Pons (tissue), 1 donor: ENCODE results near the gene ACKR4.
A peak's percentile ranks its signal among the peaks of the same experiment; 100 is the strongest.
"Not testable (repeated sequence)": the region's sequence is repeated elsewhere in the genome, so short reads cannot be mapped to it uniquely, and the experiment has no call there.

ENCODE experiments used
- DNase-seq: peaks from one replicate; pipeline ENCODE4 v3.0.0-alpha.2; 2016; ENCODE audit warnings: low spot score

Gene ACKR4

GRCh38 chr3:132596816-132597433 is at the start of gene ACKR4:
TSS of gene ACKR4 (plus strand) at chr3:132597270. CDS start at chr3:132600398, 3,128 bp downstream.
- no peak for DNase-seq

GRCh38 chr3:132549169-132549568 is 47.9 kb upstream of the ACKR4 start:
- DNase-seq, result no peak

GRCh38 chr3:132549890-132550578 is 47.0 kb upstream of the ACKR4 start:
- DNase-seq, result no peak

GRCh38 chr3:132550579-132551305 is 46.3 kb upstream of the ACKR4 start:
- no peak for DNase-seq

GRCh38 chr3:132553826-132554225 is 43.2 kb upstream of the ACKR4 start:
- DNase-seq, result no peak

GRCh38 chr3:132554437-132554836 is 42.6 kb upstream of the ACKR4 start:
- DNase-seq, result peak; percentile 31

GRCh38 chr3:132555306-132556035 is 41.6 kb upstream of the ACKR4 start:
- DNase-seq, result no peak

GRCh38 chr3:132556036-132556386 is 41.1 kb upstream of the ACKR4 start:
- not testable (repeated sequence) for DNase-seq

- DNase-seq, result no peak
These were observed 40.4 kb upstream of the ACKR4 start for GRCh38 chr3:132556508-132557159.

GRCh38 chr3:132561003-132561402 is 36.1 kb upstream of the ACKR4 start:
- DNase-seq, result no peak

- DNase-seq, result no peak
These were observed 33.5 kb upstream of the ACKR4 start for GRCh38 chr3:132563420-132564069.

- DNase-seq, result no peak
These were observed 33.0 kb upstream of the ACKR4 start for GRCh38 chr3:132564070-132564465.

GRCh38 chr3:132568422-132568821 is 28.6 kb upstream of the ACKR4 start:
- no peak for DNase-seq

- DNase-seq, result no peak
These were observed 27.9 kb upstream of the ACKR4 start for GRCh38 chr3:132569153-132569552.

- DNase-seq, result no peak
These were observed 27.5 kb upstream of the ACKR4 start for GRCh38 chr3:132569580-132569979.

GRCh38 chr3:132570016-132570415 is 27.1 kb upstream of the ACKR4 start:
- no peak for DNase-seq

- DNase-seq, result no peak
These were observed 23.3 kb upstream of the ACKR4 start for GRCh38 chr3:132573797-132574211.

- no peak for DNase-seq
These were observed 9.7 kb upstream of the ACKR4 start for GRCh38 chr3:132587401-132587800.

- DNase-seq, result no peak
These were observed 4.9 kb upstream of the ACKR4 start for GRCh38 chr3:132592216-132592615.

- no peak for DNase-seq
These were observed 3.7 kb upstream of the ACKR4 start for GRCh38 chr3:132593241-132593946.

- no peak for DNase-seq
These were observed 3.1 kb upstream of the ACKR4 start for GRCh38 chr3:132593947-132594323.
